MCF 10A (cell line): ENCODE measurements around the gene SLC5A11. TPM values are rescaled to one million over a fixed set of nuclear protein-coding genes. Genes with fewer than 3 reads are reported as not detected.
A peak's percentile ranks its signal among the peaks of the same experiment; 100 is the strongest.

Experiments used
- BruUV-seq: library from RNA; stranded (reverse); fragments of 400-500 nt; replicated peaks from 2 replicates; lab custom pipeline; 2021; lab: Mats Ljungman, UMichigan
- CTCF ChIA-PET: fragments of 300-600 bp; sonication (Branson Sonifier 250); formaldehyde crosslinking; extraction: SDS; loops from one replicate; lab custom pipeline; 2021; ENCODE audit warnings: antibody characterized with exemption, inconsistent platforms; lab: Yijun Ruan, JAX
- POLR2A ChIA-PET: fragments of 300-600, 350-650 bp; sonication (Branson Sonifier 250); formaldehyde crosslinking; extraction: SDS; loops from one replicate; lab custom pipeline; 2020; ENCODE audit warnings: antibody characterized with exemption, inconsistent platforms; lab: Yijun Ruan, JAX
- DNase-seq: peaks from one replicate; pipeline ENCODE4 v3.0.0-alpha.2; 2018; ENCODE audit not compliant: unreplicated experiment
- H3K27ac Mint-ChIP-seq: one replicate; pipeline ENCODE4 v1.8.0; 2022; ENCODE audit warnings: mild to moderate bottlenecking, low read depth, mixed read lengths; ENCODE audit not compliant: unreplicated experiment
- H3K27me3 Mint-ChIP-seq: one replicate; pipeline ENCODE4 v1.8.0; 2022; ENCODE audit warnings: mixed read lengths; ENCODE audit not compliant: insufficient read depth, unreplicated experiment
- H3K36me3 Mint-ChIP-seq: one replicate; pipeline ENCODE4 v1.8.0; 2022; ENCODE audit warnings: mild to moderate bottlenecking, moderate library complexity, mixed read lengths; ENCODE audit not compliant: insufficient read depth, unreplicated experiment
- H3K4me1 Mint-ChIP-seq: one replicate; pipeline ENCODE4 v1.8.0; 2022; ENCODE audit warnings: mixed read lengths; ENCODE audit not compliant: insufficient read depth, unreplicated experiment
- H3K4me3 Mint-ChIP-seq: one replicate; pipeline ENCODE4 v1.8.0; 2022; ENCODE audit warnings: mild to moderate bottlenecking, moderate library complexity, mixed read lengths; ENCODE audit not compliant: unreplicated experiment
- H3K9me3 Mint-ChIP-seq: one replicate; pipeline ENCODE4 v1.8.0; 2022; ENCODE audit warnings: mixed read lengths; ENCODE audit not compliant: unreplicated experiment
- CTCF ChIP-seq: fragments of 200-600 bp; IDR thresholded peaks from one replicate; pipeline ENCODE4 v1.8.0; 2022; ENCODE audit warnings: antibody characterized with exemption, mild to moderate bottlenecking; ENCODE audit not compliant: unreplicated experiment
- intact Hi-C: fragments of 100-400 bp; cut with micrococcal nuclease; formaldehyde crosslinking; loops from 2 replicates; pipeline ENCODE4 v1.14.1; 2022
- total RNA-seq: library from RNA; stranded (reverse); gene quantifications from 2 replicates; pipeline ENCODE4 v1.2.3, GENCODE V29; 2022

Gene SLC5A11
- total RNA-seq, 1 experiment from 2014 or later: not detected

- POLR2A ChIA-PET: interaction anchor here (1.2 kb wide), 1 partner anchor 134 kb away, joined by 3 read pairs; no protein-coding TSS in a partner anchor
Observed at GRCh38 chr16:24852281-24852721, 6.5 kb downstream of the SLC5A11 start.

GRCh38 chr16:24853169-24853824, 7.5 kb downstream of the SLC5A11 start:
- H3K36me3 Mint-ChIP-seq: no peaks in the 10 kb centered on the region
- peak; percentile 32 for DNase-seq
- POLR2A ChIA-PET: no interaction called here
- H3K9me3 Mint-ChIP-seq: no peaks in the 10 kb centered on the region
- H3K27me3 Mint-ChIP-seq: no peaks in the 10 kb centered on the region
- H3K4me1 Mint-ChIP-seq: peaks cover 22% of the 10 kb centered on the region
- intact Hi-C loops: no loop called here
- no peak overlapping the region for H3K27ac Mint-ChIP-seq
- no TSS peak for BruUV-seq
- CTCF ChIA-PET: interaction anchor here (0.7 to 1.7 kb wide), 3 partner anchors 19 to 372 kb away, joined by 3 to 5 read pairs (median 5); no protein-coding TSS in a partner anchor
- TF ChIP-seq CTCF: no peak
- no peak overlapping the region for H3K4me3 Mint-ChIP-seq

More at GRCh38 chr16:24852281-24852721, 6.5 kb downstream of the SLC5A11 start:
- no peak for DNase-seq
- H3K27me3 Mint-ChIP-seq: peaks cover 5% of the 10 kb centered on the region
- TF ChIP-seq CTCF: no peak
- no peaks in the 10 kb centered on the region for H3K9me3 Mint-ChIP-seq
- H3K36me3 Mint-ChIP-seq: no peaks in the 10 kb centered on the region
- no peak overlapping the region for H3K27ac Mint-ChIP-seq
- no peak overlapping the region for H3K4me3 Mint-ChIP-seq
- peaks cover 22% of the 10 kb centered on the region for H3K4me1 Mint-ChIP-seq
- CTCF ChIA-PET: interaction anchor here (0.7 to 1.0 kb wide), 3 partner anchors 18 to 197 kb away, joined by 3 to 5 read pairs (median 3); no protein-coding TSS in a partner anchor
- intact Hi-C loops: no loop called here
- BruUV-seq: no TSS peak

GRCh38 chr16:24853830-24854229, 8.1 kb downstream of the SLC5A11 start:
- no peak overlapping the region for H3K4me3 Mint-ChIP-seq
- peak; percentile 78 for DNase-seq
- no peaks in the 10 kb centered on the region for H3K36me3 Mint-ChIP-seq
- H3K4me1 Mint-ChIP-seq: peaks cover 18% of the 10 kb centered on the region
- no TSS peak for BruUV-seq
- ChIA-PET CTCF (interaction anchor here (0.7 to 1.7 kb wide), 3 partner anchors 20 to 372 kb away, joined by 3 to 5 read pairs (median 3); no protein-coding TSS in a partner anchor), POLR2A (interaction anchor here (0.6 kb wide), 1 partner anchor 9 kb away, joined by 3 read pairs; no protein-coding TSS in a partner anchor)
- no peaks in the 10 kb centered on the region for H3K27me3 Mint-ChIP-seq
- H3K27ac Mint-ChIP-seq: peak overlapping the region; percentile 33
- intact Hi-C loops: no loop called here
- H3K9me3 Mint-ChIP-seq: no peaks in the 10 kb centered on the region
- no peak for TF ChIP-seq CTCF

GRCh38 chr16:24854607-24855171, 8.9 kb downstream of the SLC5A11 start:
- intact Hi-C loops: no loop called here
- peak overlapping the region; percentile 33 for H3K27ac Mint-ChIP-seq
- POLR2A ChIA-PET: interaction anchor here (0.6 kb wide), 1 partner anchor 9 kb away, joined by 3 read pairs; no protein-coding TSS in a partner anchor
- H3K9me3 Mint-ChIP-seq: no peaks in the 10 kb centered on the region
- CTCF ChIA-PET: interaction anchor here (0.5 to 0.9 kb wide), 3 partner anchors 9 to 23 kb away, joined by 3 to 4 read pairs (median 3); no protein-coding TSS in a partner anchor
- H3K36me3 Mint-ChIP-seq: no peaks in the 10 kb centered on the region
- H3K4me1 Mint-ChIP-seq: peaks cover 14% of the 10 kb centered on the region
- DNase-seq: no peak
- no peak for TF ChIP-seq CTCF
- no peaks in the 10 kb centered on the region for H3K27me3 Mint-ChIP-seq
- no peak overlapping the region for H3K4me3 Mint-ChIP-seq
- BruUV-seq: no TSS peak
